GM12872 (cell line): ENCODE data around the gene FBXO47.

Source experiments
- TF ChIP-seq, protein P1 (sequence below): IDR thresholded peaks from 3 replicates; pipeline ENCODE4 v1.5.1; 2011; ENCODE audit warnings: low read depth, mild to moderate bottlenecking, low read length, moderate library complexity; ENCODE audit not compliant: insufficient read depth

The FBXO47 gene

DNA sequence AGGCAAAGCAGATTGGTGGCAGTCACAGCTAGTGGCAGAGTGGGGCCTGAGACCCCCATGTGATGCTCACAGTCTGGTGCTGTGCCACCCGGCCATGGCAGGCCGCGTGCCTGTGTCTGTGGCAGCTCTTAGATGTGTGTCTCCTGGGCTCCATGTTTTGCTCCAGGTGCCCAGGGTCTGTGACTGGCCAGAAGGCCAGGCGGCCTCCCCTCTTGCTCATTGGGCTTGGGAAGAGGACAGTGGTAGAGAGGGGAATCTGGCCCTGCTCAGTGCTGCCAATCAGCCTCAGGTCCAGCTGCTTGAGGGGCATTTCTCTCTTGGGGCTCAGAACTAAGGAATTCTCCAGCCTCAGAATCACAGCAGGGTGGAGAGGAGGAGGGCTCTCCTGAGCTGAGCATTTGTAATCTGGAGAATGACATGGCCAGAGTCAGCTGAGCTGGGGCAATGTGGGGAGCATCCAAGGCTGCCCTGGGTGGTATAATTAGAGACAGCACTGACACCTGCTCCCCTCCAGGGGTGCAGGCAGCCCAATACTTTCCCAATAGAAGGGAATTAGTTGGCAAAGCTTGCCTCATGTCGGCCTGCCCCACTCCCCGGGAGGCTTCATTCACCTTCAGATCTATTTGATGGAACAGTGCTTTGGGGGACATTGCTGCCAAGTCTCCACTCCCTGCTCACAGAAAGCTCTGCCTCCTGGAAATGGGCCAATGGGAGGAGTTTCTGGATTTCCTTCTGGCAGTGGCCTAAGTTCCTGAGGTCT lies 44.5 kb downstream of the FBXO47 start:
- TF ChIP-seq, protein P1, sequence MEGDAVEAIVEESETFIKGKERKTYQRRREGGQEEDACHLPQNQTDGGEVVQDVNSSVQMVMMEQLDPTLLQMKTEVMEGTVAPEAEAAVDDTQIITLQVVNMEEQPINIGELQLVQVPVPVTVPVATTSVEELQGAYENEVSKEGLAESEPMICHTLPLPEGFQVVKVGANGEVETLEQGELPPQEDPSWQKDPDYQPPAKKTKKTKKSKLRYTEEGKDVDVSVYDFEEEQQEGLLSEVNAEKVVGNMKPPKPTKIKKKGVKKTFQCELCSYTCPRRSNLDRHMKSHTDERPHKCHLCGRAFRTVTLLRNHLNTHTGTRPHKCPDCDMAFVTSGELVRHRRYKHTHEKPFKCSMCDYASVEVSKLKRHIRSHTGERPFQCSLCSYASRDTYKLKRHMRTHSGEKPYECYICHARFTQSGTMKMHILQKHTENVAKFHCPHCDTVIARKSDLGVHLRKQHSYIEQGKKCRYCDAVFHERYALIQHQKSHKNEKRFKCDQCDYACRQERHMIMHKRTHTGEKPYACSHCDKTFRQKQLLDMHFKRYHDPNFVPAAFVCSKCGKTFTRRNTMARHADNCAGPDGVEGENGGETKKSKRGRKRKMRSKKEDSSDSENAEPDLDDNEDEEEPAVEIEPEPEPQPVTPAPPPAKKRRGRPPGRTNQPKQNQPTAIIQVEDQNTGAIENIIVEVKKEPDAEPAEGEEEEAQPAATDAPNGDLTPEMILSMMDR = 0 out of 3 replicates have a peak, but pooled peaks have one; percentile 17

DNA sequence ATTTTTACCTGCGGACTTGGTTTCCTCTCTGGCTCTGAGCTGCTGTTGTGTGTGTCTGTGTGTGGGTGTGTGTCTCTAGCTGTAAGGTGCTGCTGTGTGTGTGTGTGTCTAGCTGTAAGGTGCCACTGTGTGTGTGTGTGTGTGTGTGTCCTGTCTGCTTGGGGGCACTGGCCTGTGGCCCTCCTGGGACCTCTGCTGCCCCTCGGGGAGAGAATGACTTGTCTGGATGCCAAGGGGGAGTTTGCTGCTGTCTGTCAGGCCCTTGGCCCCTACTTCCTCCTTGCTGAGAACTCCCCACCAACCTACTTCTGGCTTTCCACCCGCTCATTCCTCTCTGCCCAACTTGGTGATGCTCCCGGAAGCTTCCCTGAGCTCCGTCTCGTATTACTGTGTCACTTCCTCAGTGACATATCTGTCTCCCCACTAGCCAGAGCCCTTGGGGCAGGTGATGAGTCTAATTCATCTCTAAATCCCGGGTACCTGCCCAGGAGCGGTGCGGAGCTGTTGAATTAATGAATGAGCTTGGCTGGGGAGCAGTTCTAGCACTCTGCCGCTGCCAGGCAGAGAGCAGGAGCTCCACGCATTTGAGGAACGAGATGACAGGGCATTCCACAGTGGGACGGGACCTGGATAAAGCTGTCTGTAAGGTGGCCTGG lies 45.3 kb downstream of the FBXO47 start:
- TF ChIP-seq, protein P1 = no peak

DNA sequence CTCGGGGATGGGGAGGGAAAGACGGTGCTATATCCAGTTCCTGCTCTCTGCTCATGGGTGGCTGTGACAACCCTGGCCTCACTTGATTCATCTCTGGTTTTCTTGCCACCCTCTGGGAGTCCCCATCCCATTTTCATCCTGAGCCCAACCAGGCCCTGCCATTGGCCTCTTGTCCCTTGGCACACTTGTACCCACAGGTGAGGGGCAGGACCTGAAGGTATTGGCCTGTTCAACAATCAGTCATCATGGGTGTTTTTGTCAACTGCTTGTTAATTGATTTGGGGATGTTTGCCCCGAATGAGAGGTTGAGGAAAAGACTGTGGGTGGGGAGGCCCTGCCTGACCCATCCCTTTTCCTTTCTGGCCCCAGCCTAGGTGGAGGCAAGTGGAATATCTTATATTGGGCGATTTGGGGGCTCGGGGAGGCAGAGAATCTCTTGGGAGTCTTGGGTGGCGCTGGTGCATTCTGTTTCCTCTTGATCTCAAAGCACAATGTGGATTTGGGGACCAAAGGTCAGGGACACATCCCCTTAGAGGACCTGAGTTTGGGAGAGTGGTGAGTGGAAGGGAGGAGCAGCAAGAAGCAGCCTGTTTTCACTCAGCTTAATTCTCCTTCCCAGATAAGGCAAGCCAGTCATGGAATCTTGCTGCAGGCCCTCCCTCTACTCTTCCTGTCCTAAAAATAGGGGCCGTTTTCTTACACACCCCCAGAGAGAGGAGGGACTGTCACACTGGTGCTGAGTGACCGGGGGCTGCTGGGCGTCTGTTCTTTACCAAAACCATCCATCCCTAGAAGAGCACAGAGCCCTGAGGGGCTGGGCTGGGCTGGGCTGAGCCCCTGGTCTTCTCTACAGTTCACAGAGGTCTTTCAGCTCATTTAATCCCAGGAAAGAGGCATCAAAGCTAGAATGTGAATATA lies 46.6 kb downstream of the FBXO47 start:
- TF ChIP-seq, protein P1 = no peak

DNA sequence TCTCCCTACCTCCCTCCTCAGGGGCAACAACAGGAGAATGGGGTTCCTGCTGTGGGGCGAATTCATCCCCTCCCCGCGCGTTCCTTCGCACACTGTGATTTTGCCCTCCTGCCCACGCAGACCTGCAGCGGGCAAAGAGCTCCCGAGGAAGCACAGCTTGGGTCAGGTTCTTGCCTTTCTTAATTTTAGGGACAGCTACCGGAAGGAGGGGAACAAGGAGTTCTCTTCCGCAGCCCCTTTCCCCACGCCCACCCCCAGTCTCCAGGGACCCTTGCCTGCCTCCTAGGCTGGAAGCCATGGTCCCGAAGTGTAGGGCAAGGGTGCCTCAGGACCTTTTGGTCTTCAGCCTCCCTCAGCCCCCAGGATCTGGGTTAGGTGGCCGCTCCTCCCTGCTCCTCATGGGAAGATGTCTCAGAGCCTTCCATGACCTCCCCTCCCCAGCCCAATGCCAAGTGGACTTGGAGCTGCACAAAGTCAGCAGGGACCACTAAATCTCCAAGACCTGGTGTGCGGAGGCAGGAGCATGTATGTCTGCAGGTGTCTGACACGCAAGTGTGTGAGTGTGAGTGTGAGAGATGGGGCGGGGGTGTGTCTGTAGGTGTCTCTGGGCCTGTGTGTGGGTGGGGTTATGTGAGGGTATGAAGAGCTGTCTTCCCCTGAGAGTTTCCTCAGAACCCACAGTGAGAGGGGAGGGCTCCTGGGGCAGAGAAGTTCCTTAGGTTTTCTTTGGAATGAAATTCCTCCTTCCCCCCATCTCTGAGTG lies 47.7 kb downstream of the FBXO47 start:
- TF ChIP-seq, protein P1 = no peak

DNA sequence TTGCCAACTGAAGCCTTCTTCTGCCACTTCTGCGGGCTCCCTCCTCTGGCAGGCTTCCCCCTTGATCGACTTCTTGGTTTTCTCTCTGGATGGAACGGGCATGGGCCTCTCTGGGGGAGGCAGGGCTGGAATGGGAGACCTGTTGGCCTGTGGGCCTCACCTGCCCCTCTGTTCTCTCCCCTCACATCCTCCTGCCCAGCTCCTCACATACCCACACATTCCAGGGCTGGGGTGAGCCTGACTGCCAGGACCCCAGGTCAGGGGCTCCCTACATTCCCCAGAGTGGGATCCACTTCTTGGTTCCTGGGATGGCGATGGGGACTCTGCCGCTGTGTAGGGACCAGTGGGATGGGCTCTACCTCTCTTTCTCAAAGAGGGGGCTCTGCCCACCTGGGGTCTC lies 48.3 kb downstream of the FBXO47 start:
- TF ChIP-seq, protein P1 = no peak

DNA sequence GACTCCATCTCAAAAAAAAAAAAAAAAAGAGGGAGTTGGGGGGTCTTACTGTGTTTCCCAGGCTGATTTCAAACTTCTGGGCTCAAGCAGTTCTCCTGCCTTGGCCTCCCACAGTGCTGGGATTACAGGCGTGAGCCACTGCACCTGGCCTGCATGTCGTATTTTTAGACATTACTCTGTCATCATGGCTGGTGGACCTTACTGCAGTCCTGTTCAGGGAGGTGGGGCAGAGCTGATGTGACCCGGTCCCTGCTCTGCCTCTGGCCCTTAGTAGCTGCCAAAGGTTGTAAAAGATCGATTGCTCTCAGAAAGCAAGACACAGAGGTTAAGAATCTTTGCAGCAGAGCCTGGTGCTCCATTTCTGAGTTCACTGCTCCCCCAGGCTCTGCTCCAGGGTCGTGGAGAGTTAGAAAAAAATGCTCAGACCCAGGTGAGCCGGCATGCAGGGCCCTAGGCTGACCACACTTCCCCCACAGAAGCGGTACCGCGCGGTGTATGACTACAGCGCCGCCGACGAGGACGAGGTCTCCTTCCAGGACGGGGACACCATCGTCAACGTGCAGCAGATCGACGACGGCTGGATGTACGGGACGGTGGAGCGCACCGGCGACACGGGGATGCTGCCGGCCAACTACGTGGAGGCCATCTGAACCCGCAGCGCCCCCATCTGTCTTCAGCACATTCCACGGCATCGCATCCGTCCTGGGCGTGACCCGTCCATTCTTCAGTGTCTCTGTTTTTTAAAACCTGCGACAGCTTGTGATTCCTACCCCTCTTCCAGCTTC lies 48.9 kb downstream of the FBXO47 start:
- TF ChIP-seq, protein P1 = no peak
